ENCODE data around the gene PSMD7.
A peak's percentile ranks its signal among the peaks of the same experiment; 100 is the strongest.

The PSMD7 gene

DNA sequence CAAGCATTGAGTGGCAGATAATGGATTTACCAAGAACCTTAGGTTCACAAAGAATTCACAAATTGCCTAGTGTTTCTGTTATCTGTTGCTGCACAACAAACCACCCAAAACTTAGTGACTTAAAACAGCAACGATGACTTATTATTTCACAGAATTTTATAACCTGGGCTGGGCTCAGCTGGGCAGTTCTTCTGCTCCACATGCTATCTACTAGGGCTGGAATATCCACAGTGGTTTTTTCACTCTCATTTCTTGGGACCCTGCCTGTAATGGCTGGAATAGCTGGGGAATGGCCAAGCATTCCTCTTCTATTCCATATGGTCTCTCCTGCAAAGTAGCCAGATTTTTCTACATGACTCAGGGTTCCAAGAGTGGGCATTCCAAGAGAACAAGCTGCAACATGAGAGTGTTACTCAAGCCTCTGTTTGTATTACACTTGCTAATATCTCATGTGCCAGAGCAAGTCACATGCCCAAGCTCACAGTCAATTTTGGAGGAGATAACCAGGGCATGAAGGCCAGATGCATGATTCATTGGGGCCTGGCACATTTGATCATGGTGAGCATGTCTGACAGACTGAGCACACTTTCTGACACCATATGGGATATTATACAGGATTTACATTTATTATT lies 4.9 kb upstream of the PSMD7 start:
- TF ChIP-seq, protein P1, sequence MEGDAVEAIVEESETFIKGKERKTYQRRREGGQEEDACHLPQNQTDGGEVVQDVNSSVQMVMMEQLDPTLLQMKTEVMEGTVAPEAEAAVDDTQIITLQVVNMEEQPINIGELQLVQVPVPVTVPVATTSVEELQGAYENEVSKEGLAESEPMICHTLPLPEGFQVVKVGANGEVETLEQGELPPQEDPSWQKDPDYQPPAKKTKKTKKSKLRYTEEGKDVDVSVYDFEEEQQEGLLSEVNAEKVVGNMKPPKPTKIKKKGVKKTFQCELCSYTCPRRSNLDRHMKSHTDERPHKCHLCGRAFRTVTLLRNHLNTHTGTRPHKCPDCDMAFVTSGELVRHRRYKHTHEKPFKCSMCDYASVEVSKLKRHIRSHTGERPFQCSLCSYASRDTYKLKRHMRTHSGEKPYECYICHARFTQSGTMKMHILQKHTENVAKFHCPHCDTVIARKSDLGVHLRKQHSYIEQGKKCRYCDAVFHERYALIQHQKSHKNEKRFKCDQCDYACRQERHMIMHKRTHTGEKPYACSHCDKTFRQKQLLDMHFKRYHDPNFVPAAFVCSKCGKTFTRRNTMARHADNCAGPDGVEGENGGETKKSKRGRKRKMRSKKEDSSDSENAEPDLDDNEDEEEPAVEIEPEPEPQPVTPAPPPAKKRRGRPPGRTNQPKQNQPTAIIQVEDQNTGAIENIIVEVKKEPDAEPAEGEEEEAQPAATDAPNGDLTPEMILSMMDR (IDR thresholded peaks at IDR 0.05; ENCODE audit: extremely low read depth, missing control alignments) = no peak

GRCh38 chr16:74296104-74296431 lies 546 bp upstream of the PSMD7 start:
- no peak for DNase-seq (ENCODE audit: low spot score)
- TF ChIP-seq, protein P1 (IDR thresholded peaks at IDR 0.05; ENCODE audit: extremely low read depth, missing control alignments) = no peak

More for the DNA sequence above, 4.9 kb upstream of the PSMD7 start:
- DNase-seq (ENCODE audit: low spot score) = no peak

GRCh38 chr16:74297145-74297665 lies 591 bp downstream of the PSMD7 start:
- peak; percentile 41 for DNase-seq (ENCODE audit: low spot score)
- TF ChIP-seq, protein P1 (IDR thresholded peaks at IDR 0.05; ENCODE audit: extremely low read depth, missing control alignments) = no peak

GRCh38 chr16:74298104-74298503 lies 1.5 kb downstream of the PSMD7 start:
- TF ChIP-seq, protein P1 (IDR thresholded peaks at IDR 0.05; ENCODE audit: extremely low read depth, missing control alignments) = no peak
- DNase-seq (ENCODE audit: low spot score) = no peak

DNA sequence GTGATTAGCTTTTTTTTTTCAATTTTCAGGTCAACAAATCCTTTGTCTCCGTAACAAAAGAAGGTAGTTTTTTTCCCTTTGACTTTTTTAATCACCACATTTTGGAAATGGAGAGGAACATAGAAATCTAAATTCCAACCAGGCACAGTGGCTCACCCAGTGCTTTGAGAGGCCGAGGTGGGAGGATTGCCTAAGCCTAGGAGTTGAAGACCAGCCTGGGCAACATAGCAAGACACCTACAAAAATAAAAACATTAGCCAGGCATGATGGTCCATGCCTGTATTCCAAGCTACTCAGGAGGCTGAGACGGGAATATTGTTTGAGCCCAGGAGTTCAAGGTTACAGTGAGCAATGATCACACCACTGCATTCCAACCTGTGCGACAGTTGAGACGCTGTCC lies 5.7 kb downstream of the PSMD7 start:
- TF ChIP-seq, protein P1 (IDR thresholded peaks at IDR 0.05; ENCODE audit: extremely low read depth, missing control alignments) = no peak
- no peak for DNase-seq (ENCODE audit: low spot score)

DNA sequence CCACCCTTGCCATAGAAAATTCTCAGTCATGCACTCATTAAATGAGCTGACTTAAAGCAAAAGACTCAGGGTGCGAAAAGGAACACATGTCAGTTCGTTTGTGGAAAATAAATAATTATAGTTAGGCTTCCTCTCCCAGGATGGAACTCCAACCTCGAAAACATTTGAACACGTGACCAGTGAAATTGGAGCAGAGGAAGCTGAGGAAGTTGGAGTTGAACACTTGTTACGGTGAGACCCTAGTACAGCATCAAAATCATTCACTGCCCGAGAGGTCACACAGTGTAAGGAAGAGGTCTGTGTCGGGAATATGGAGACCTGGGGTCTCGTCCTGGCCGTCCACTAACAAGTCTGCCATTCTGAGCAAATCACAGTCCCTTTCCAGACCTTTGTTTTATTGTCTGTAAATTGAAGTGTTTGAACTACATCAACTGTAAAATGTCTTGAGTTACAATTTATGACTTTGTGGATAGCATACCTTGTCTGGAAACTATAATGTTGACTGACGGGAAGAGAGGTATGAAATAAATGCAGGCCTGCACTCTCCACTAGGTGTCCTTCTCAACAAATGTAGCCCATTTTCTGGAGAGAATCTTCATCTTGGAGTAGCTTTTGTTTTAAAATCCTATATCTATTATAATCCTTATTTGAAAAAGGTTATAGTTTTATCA lies 7.7 kb downstream of the PSMD7 start:
- TF ChIP-seq, protein P1 (IDR thresholded peaks at IDR 0.05; ENCODE audit: extremely low read depth, missing control alignments) = no peak
- peak; percentile 25 for DNase-seq (ENCODE audit: low spot score)

DNA sequence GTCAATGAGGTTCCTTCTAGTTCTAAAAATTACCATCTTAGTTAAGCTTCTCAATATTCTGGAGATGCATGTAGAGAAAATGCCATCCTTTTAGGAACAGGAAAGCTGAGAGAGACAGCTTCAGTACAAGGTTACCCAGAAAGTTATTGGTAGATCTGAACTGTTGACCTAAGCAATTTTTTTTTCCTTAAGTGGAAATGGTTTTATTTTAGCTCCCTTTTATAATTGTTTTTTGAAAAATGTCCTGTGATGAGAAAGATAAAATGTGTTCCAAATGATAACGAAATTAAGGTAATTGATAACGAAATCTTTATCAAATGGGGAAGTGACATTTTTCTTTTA lies 8.2 kb downstream of the PSMD7 start:
- DNase-seq (ENCODE audit: low spot score) = no peak
- TF ChIP-seq, protein P1 (IDR thresholded peaks at IDR 0.05; ENCODE audit: extremely low read depth, missing control alignments) = no peak

Measured in GM20000 (cell line).